DMS 273 treated with DMSO at 0.1 percent for 48 hours (cell line): ENCODE data around the gene NLGN3.

Experiments
- DNase-seq: peaks from one replicate; lab custom pipeline; 2025; lab: John Stamatoyannopoulos, UW

The NLGN3 gene

DNA sequence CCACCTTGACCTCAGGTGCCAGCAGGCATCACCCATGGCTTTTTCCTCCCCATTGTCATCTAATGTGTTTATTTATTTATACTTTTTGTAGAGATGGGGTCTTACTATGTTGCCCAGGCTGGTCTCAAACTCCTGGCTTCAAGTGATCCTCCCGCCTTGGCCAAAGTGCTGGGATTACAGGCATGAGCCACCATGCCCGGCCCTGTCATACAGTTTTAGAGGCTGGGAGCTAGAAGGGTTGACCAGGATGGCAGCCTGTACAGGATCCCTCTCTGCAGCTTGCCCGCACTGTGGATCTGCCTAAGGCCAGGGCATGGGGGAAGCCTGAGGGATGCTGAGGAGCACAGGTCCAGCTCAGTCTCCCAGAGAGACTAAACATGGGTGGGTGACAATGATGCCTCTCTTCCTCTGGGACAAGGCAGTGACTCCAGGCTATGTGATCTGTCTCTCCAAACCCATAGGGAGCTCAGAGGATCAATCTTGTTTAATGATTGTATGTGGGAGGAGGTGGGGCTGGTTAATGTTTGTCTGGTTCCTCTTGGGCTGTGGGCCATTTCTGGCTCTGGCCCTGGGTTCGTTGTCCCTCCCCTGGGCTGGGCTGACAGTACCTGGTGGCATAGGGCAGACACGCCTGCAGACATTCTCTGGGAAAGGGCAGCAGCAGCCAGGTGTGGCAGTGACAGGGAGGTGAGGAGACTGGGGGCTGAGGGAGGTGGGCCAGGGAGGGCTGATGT is 70.1 kb downstream of the NLGN3 start:
- no peak for DNase-seq

DNA sequence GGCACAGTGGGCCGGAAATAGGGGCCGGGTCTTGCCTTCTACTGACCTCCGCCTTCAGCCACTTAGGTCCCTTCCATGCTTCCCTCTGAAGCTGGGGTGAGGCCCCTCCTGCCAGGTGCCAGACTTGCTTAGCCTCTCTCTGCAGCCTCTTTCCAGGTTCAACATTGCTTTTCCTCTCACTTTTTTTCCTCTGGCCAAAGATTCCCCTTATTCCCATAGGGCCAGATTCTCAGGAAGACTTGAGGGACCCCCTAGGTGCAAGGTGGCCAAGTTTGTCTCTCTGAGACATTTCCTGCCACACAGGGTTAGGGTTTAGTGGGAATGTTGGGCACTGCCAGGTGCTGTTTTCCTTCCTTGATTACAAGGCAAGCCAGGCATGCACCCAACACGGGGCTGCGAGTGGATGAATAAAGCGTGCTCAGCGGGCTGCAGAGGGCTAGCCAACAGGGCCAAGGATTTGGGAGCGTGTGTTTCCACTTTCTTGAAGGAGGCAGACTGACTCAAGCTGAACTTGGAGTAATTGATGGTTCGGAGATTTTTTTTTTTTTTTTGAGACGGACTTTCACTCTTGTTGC is 70.8 kb downstream of the NLGN3 start:
- no peak for DNase-seq

DNA sequence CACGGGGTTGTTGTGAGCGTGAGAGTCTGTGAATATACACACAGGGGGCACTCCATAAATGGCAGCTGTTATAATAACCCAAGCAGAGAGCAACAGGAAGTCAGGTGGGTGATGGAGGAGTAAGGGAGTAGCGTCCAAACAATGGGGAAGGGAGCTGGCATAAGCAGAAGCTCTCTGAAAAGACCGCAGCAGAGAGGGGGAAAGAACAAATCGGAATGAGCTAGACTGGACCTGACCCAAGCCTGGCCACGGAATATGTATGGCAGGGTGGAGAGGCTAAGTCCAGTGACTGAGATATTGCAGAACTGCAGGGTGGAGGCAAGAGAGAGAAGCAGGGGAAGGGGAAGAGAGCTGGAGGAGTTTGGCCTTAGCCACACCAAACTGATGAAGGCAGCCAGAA is 71.8 kb downstream of the NLGN3 start:
- DNase-seq: no peak

DNA sequence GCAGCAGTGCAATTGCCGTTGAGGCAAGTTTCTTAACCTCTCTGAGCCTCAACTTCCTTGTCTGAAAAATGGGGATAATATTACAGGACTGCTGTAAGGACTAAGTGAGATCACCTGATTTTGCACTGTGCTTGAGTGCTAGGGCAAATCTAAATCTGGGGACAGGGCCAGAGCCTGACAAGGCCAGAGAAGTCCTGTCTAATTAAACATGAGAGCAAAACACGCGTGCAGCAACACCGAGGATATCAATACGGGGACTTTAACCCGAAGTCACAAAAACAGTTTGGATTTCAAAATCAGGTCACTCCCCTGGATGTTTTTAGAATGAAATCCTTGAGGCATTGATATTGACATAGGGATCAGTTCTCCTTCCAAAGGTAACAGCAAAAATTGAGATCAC is 72.7 kb downstream of the NLGN3 start:
- DNase-seq: no peak
